Suprapubic skin (tissue), 4 donors: ENCODE results near the gene NME8. TPM values are rescaled to one million over a fixed set of nuclear protein-coding genes. Genes with fewer than 3 reads are reported as not detected.
A peak's percentile ranks its signal among the peaks of the same experiment; 100 is the strongest.

Experiments used
- DNase-seq, 2 donors: peaks; one replicate each; pipeline ENCODE4 v3.0.0-alpha.2; 2019; ENCODE audit warnings: low spot score in 2 of 2
- H3K27ac ChIP-seq: fragments of 200-600 bp; sonication (generic); one replicate; pipeline ENCODE4 v1.5.1; 2019
- H3K27me3 ChIP-seq: fragments of 200-600 bp; sonication (generic); one replicate; pipeline ENCODE4 v1.5.1; 2019
- H3K36me3 ChIP-seq: fragments of 200-600 bp; sonication (generic); one replicate; pipeline ENCODE4 v1.5.1; 2019
- H3K4me1 ChIP-seq: fragments of 200-600 bp; sonication (generic); one replicate; pipeline ENCODE4 v1.5.1; 2019
- H3K4me3 ChIP-seq: fragments of 200-600 bp; sonication (generic); one replicate; pipeline ENCODE4 v1.5.1; 2019; ENCODE audit warnings: mild to moderate bottlenecking
- H3K9me3 ChIP-seq: fragments of 200-600 bp; sonication (generic); one replicate; pipeline ENCODE4 v1.5.1; 2019
- CTCF ChIP-seq, 2 donors: fragments of 200-600 bp in 1 of 2; fragments of 450-650 bp in 1 of 2; sonication (generic) in 1 of 2; IDR thresholded peaks; one replicate each; pipeline ENCODE4 v1.5.1; 2016 to 2019; ENCODE audit warnings: antibody characterized with exemption in 2 of 2, mild to moderate bottlenecking in 1 of 2, moderate library complexity in 1 of 2
- EP300 ChIP-seq: sonication (generic); formaldehyde crosslinking; IDR thresholded peaks from one replicate; pipeline ENCODE4 v1.6.1; 2017; ENCODE audit warnings: antibody characterized with exemption
- POLR2A ChIP-seq, 2 donors: fragments of 450-650 bp; IDR thresholded peaks; one replicate each; pipeline ENCODE4 v1.6.1; 2017; ENCODE audit warnings: antibody characterized with exemption in 2 of 2, mild to moderate bottlenecking in 2 of 2, moderate library complexity in 2 of 2
- POLR2AphosphoS5 ChIP-seq, 3 donors: sonication (generic); formaldehyde crosslinking; IDR thresholded peaks; one replicate each; pipeline ENCODE4 v1.6.1; 2017; ENCODE audit warnings: antibody characterized with exemption in 3 of 3
- WGBS: methylation state at CpG from one replicate; pipeline ENCODE4 v1.1.5; 2018; 5-methylcytosine and 5-hydroxymethylcytosine counted together
- total RNA-seq, 4 donors: library from RNA; depleted of rRNA; stranded (reverse); fragments of >200 nt; gene quantifications; one replicate each; pipeline ENCODE4 v1.1.0, GENCODE V29; 2016

Gene NME8
- total RNA-seq, 4 donors from 2014 or later, result 2.0 to 7.3 TPM; not detected in 2

GRCh38 chr7:37928878-37929277 lies 80.5 kb downstream of the NME8 start:
- Histone ChIP-seq H3K4me3 (no peak overlapping the region), H3K4me1 (no peaks in the 10 kb centered on the region), H3K27me3 (no peaks in the 10 kb centered on the region), H3K36me3 (no peaks in the 10 kb centered on the region), H3K27ac (no peak overlapping the region), H3K9me3 (peaks cover 3% of the 10 kb centered on the region)
- no peak for DNase-seq
- WGBS, result 93% methylated on average over 4 of the region's 4 CpGs
- no peak for TF ChIP-seq CTCF (IDR thresholded peaks at IDR 0.05)

- no peaks in the 10 kb centered on the region for H3K4me1 ChIP-seq
- H3K27me3 ChIP-seq, result no peaks in the 10 kb centered on the region
- whole genome bisulfite sequencing, result 93% methylated on average over 5 of the region's 5 CpGs
- TF ChIP-seq EP300, result no peak
- TF ChIP-seq CTCF (IDR thresholded peaks at IDR 0.05), result no peak
- no peak for TF ChIP-seq POLR2AphosphoS5 (IDR thresholded peaks at IDR 0.05)
- no peak for DNase-seq
- H3K36me3 ChIP-seq, result no peaks in the 10 kb centered on the region
- H3K9me3 ChIP-seq, result peaks cover 3% of the 10 kb centered on the region
- no peak overlapping the region for H3K4me3 ChIP-seq
- H3K27ac ChIP-seq, result no peak overlapping the region
Observed at GRCh38 chr7:37930226-37930948, 82.0 kb downstream of the NME8 start.

- no peak for DNase-seq
- TF ChIP-seq EP300, result no peak
- no peak for TF ChIP-seq POLR2AphosphoS5 (IDR thresholded peaks at IDR 0.05)
- no peak for TF ChIP-seq CTCF (IDR thresholded peaks at IDR 0.05)
- TF ChIP-seq POLR2A (IDR thresholded peaks at IDR 0.05), result no peak
- Histone ChIP-seq H3K9me3 (peaks cover 3% of the 10 kb centered on the region), H3K4me3 (no peak overlapping the region), H3K27ac (no peak overlapping the region), H3K27me3 (no peaks in the 10 kb centered on the region), H3K36me3 (no peaks in the 10 kb centered on the region), H3K4me1 (no peaks in the 10 kb centered on the region)
- 89% methylated on average over 2 of the region's 2 CpGs for WGBS
Observed at GRCh38 chr7:37932543-37932942, 84.1 kb downstream of the NME8 start.

DNA sequence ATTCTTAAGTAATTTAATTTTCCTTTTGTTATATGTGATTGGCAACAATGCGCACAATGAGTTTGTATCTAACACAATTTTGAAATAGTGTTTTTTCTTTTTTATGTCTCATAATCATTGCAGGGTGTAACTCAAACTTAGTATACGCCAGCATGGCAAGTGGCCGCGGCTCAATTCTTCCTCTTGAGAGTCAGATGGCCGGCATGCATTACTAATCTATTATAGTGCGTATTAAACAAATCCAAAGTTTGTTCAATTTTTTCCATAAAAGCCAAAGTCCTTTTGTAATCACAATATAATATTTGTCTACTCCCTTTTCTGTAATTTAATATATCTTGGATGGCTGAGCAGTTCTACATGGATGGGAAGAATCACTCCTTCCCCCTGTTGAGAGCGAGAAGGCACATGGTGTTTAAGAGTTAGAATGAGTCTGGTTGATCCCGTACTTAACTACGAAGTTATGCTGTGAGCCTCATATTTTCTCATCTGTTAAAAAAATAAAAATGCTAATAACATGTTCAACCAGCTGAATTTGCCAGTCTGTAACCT lies 84.7 kb downstream of the NME8 start:
- DNase-seq, result no peak
- TF ChIP-seq EP300 (no peak), POLR2A (IDR thresholded peaks at IDR 0.05) (no peak), POLR2AphosphoS5 (IDR thresholded peaks at IDR 0.05) (no peak), CTCF (IDR thresholded peaks at IDR 0.05) (no peak)
- no peak overlapping the region for H3K27ac ChIP-seq
- H3K4me1 ChIP-seq, result no peaks in the 10 kb centered on the region
- H3K27me3 ChIP-seq, result no peaks in the 10 kb centered on the region
- H3K4me3 ChIP-seq, result no peak overlapping the region
- 96% methylated on average over 9 of the region's 9 CpGs for WGBS
- H3K36me3 ChIP-seq, result no peaks in the 10 kb centered on the region
- peaks cover 3% of the 10 kb centered on the region for H3K9me3 ChIP-seq

GRCh38 chr7:37942934-37943610 lies 94.7 kb downstream of the NME8 start:
- DNase-seq, result no peak
- no peaks in the 10 kb centered on the region for H3K36me3 ChIP-seq
- TF ChIP-seq POLR2A (IDR thresholded peaks at IDR 0.05) (no peak), POLR2AphosphoS5 (IDR thresholded peaks at IDR 0.05) (no peak), EP300 (no peak), CTCF (IDR thresholded peaks at IDR 0.05) (no peak)
- no peak overlapping the region for H3K4me3 ChIP-seq
- 63% methylated on average over 12 of the region's 12 CpGs for whole genome bisulfite sequencing
- no peaks in the 10 kb centered on the region for H3K9me3 ChIP-seq
- H3K27me3 ChIP-seq, result no peaks in the 10 kb centered on the region
- peak overlapping the region; percentile 45 for H3K27ac ChIP-seq
- no peaks in the 10 kb centered on the region for H3K4me1 ChIP-seq
